ENCODE data around the gene SETD6. TPM values are rescaled to one million over a fixed set of nuclear protein-coding genes. Genes with fewer than 3 reads are reported as not detected.

SETD6 gene
- total RNA-seq, 3 donors from 2014 or later (not counting 1 experiment from before 2014, with no cell fraction given), result 20.3 to 34.5 (median 21.3) TPM

- Mint-ChIP-seq H3K27me3 (ENCODE audit: low read depth in 2 of 2) (peaks cover 9 to 14% of the 10 kb centered on the region in 2 donors), H3K9me3 (no peaks in the 10 kb centered on the region), H3K4me3 (no peak overlapping the region), H3K36me3 (no peaks in the 10 kb centered on the region), H3K4me1 (peaks cover 10 to 11% of the 10 kb centered on the region in 2 donors), H3K27ac (no peak overlapping the region)
- Histone ChIP-seq H3K27me3 (ENCODE audit: control insufficient read depth, insufficient read depth, low read length) (no peaks in the 10 kb centered on the region), H3K4me1 (ENCODE audit: control insufficient read depth, insufficient read depth, low read length) (peaks cover 7% of the 10 kb centered on the region), H3K4me3 (ENCODE audit: low read length) (no peak overlapping the region), H3K27ac (ENCODE audit: low read length) (no peak overlapping the region), H3K9me3 (ENCODE audit: control insufficient read depth, insufficient read depth, low read length) (no peaks in the 10 kb centered on the region), H3K36me3 (ENCODE audit: control insufficient read depth, insufficient read depth, low read length) (no peaks in the 10 kb centered on the region)
- TF ChIP-seq CTCF (IDR thresholded peaks at IDR 0.05), result no peak
- DNase-seq, result no peak
- no peak for ATAC-seq
- 92% methylated on average over 2 of the region's 2 CpGs for WGBS (ENCODE audit: insufficient coverage)
- intact Hi-C loops (cut with micrococcal nuclease), result no loop called here
These were observed 36.9 kb upstream of the SETD6 start for GRCh38 chr16:58478427-58478826.

- TF ChIP-seq CTCF (IDR thresholded peaks at IDR 0.05), result no peak
- Mint-ChIP-seq H3K4me3 (no peak overlapping the region), H3K27ac (no peak overlapping the region), H3K4me1 (no peaks in the 10 kb centered on the region), H3K27me3 (ENCODE audit: low read depth in 2 of 2) (no peaks in the 10 kb centered on the region), H3K36me3 (no peaks in the 10 kb centered on the region), H3K9me3 (no peaks in the 10 kb centered on the region)
- Histone ChIP-seq H3K4me1 (ENCODE audit: control insufficient read depth, insufficient read depth, low read length) (no peaks in the 10 kb centered on the region), H3K27ac (ENCODE audit: low read length) (no peak overlapping the region), H3K27me3 (ENCODE audit: control insufficient read depth, insufficient read depth, low read length) (no peaks in the 10 kb centered on the region), H3K4me3 (ENCODE audit: low read length) (no peak overlapping the region), H3K9me3 (ENCODE audit: control insufficient read depth, insufficient read depth, low read length) (no peaks in the 10 kb centered on the region), H3K36me3 (ENCODE audit: control insufficient read depth, insufficient read depth, low read length) (no peaks in the 10 kb centered on the region)
- 93% methylated on average over 11 of the region's 11 CpGs for WGBS (ENCODE audit: insufficient coverage)
- intact Hi-C loops (cut with micrococcal nuclease), result no loop called here
- ATAC-seq, result peak in 1 of 3 donors; percentile 23
- DNase-seq, result no peak
These were observed 34.0 kb upstream of the SETD6 start for GRCh38 chr16:58481226-58481869.

- intact Hi-C loops (cut with micrococcal nuclease), result no loop called here
- DNase-seq (no peak), ATAC-seq (peak in 1 of 3 donors; percentile 15)
- Histone ChIP-seq H3K4me1 (ENCODE audit: control insufficient read depth, insufficient read depth, low read length) (no peaks in the 10 kb centered on the region), H3K9me3 (ENCODE audit: control insufficient read depth, insufficient read depth, low read length) (no peaks in the 10 kb centered on the region), H3K27me3 (ENCODE audit: control insufficient read depth, insufficient read depth, low read length) (no peaks in the 10 kb centered on the region), H3K27ac (ENCODE audit: low read length) (no peak overlapping the region), H3K36me3 (ENCODE audit: control insufficient read depth, insufficient read depth, low read length) (no peaks in the 10 kb centered on the region), H3K4me3 (ENCODE audit: low read length) (no peak overlapping the region)
- no peak for TF ChIP-seq CTCF (IDR thresholded peaks at IDR 0.05)
- H3K4me3 Mint-ChIP-seq, result no peak overlapping the region
- H3K27ac Mint-ChIP-seq, result no peak overlapping the region
- no peaks in the 10 kb centered on the region for H3K27me3 Mint-ChIP-seq (ENCODE audit: low read depth in 2 of 2)
- no peaks in the 10 kb centered on the region for H3K4me1 Mint-ChIP-seq
- no peaks in the 10 kb centered on the region for H3K9me3 Mint-ChIP-seq
- WGBS (ENCODE audit: insufficient coverage), result 78% methylated on average over 8 of the region's 8 CpGs
- no peaks in the 10 kb centered on the region for H3K36me3 Mint-ChIP-seq
These were observed 33.4 kb upstream of the SETD6 start for GRCh38 chr16:58481931-58482330.

Measured in natural killer cell (primary cell).